Tibial nerve (tissue), 3 donors: ENCODE results near the gene MN1.

ENCODE experiments used
- POLR2A ChIP-seq, 2 donors: fragments of 450-650 bp; IDR thresholded peaks; one replicate each; pipeline ENCODE4 v1.6.1; 2017; ENCODE audit warnings: antibody characterized with exemption in 2 of 2, mild to moderate bottlenecking in 2 of 2, moderate library complexity in 2 of 2
- TF ChIP-seq, protein P1 (sequence below), 5 experiments: fragments of 200-600 bp in 3 of 5; fragments of 450-650 bp in 2 of 5; sonication (generic) in 3 of 5; IDR thresholded peaks; one replicate each; pipeline ENCODE4 v1.5.1; 2016 to 2019; ENCODE audit warnings: antibody characterized with exemption in 5 of 5, mild to moderate bottlenecking in 3 of 5, moderate library complexity in 2 of 5

DNA sequence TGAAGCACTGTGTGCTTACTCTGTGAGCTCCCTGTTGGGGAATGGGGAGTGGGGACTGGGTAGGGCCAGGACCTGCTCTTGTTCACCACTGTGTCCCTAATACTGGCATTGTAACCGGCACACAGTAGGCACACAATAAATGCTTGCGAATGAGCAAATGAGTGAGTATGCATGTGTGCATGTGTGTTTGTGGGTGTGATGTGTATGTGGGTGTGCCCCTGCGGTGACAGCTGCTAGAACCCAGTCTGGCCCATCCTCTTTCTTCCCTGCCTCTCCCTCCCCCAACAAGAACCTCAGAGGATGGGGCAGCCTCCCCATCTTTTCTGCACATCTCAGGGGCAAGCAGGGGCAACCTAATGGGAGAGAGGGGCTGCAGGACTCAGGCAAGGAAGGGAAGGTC is 90.5 kb downstream of the MN1 start:
- TF ChIP-seq POLR2A (IDR thresholded peaks at IDR 0.05), result no peak
- TF ChIP-seq, protein P1, sequence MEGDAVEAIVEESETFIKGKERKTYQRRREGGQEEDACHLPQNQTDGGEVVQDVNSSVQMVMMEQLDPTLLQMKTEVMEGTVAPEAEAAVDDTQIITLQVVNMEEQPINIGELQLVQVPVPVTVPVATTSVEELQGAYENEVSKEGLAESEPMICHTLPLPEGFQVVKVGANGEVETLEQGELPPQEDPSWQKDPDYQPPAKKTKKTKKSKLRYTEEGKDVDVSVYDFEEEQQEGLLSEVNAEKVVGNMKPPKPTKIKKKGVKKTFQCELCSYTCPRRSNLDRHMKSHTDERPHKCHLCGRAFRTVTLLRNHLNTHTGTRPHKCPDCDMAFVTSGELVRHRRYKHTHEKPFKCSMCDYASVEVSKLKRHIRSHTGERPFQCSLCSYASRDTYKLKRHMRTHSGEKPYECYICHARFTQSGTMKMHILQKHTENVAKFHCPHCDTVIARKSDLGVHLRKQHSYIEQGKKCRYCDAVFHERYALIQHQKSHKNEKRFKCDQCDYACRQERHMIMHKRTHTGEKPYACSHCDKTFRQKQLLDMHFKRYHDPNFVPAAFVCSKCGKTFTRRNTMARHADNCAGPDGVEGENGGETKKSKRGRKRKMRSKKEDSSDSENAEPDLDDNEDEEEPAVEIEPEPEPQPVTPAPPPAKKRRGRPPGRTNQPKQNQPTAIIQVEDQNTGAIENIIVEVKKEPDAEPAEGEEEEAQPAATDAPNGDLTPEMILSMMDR (IDR thresholded peaks at IDR 0.05), result no peak
